ENCODE measurements around the gene ZNF532. TPM values are rescaled to one million over a fixed set of nuclear protein-coding genes. Genes with fewer than 3 reads are reported as not detected.

ZNF532 gene
- total RNA-seq, 4 donors from 2014 or later: 16.2 to 26.9 (median 22.7) TPM

DNA sequence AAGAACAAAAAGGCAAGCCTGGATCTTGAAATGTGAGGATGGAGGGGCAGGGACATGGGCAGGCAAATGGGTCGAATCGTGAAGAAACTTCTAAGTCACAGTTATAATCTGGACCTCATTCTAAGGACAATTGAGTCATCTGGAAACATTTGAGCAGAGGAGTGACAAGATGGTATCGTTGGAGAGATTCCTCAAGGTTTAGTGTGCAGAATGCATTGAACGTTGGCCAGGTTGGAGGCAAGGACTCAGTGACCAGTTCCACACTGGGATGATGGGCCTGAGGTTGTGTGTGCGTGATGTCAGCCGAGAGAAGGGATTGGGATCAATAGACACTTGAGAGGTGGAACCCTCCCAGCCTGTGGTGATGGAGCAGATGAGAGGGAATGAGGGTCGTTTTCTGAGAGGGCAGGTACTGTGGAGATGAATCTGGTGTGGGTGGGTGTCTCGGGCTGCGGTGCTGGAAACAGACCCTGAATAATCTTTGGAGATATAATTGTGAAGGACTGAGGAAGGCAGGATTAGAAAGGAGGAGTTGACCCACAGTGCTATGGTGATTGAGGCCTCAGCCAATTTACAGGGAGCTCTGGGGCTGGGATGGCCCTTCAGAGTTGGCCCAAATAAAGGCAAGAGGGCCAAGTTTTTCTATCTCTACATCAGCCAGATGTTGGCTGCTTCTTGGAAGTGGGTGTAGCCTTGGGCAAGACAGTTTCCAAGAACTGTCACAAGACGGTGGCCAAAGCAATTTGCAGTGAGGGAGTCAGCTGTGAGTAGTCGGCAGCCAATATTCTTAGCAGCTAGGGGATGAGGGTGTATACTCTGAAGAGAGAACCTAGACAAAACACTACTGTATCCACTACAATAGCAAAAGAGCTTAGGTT is 5.8 kb upstream of the ZNF532 start:
- no peaks in the 10 kb centered on the region for H3K27me3 ChIP-seq
- no peaks in the 10 kb centered on the region for H3K9me3 ChIP-seq
- in situ Hi-C loops (cut with MboI; ENCODE audit: low pct_ligation_motif_present in 1 of 4, low pct_unique_long_range_greater_than_20kb in 1 of 4, low sequenced_read_pairs in 3 of 4) (no loop called here), intact Hi-C loops (cut with DNase I; ENCODE audit: low total_unique reads) (no loop called here)
- 75 to 78% methylated on average over 10 to 11 of the region's 11 CpGs for WGBS, 2 donors (ENCODE audit: low coverage in 1 of 2)
- peak; percentile 28 to 63 (median 53) for TF ChIP-seq POLR2AphosphoS5 (IDR thresholded peaks at IDR 0.05)
- TF ChIP-seq, protein P1, sequence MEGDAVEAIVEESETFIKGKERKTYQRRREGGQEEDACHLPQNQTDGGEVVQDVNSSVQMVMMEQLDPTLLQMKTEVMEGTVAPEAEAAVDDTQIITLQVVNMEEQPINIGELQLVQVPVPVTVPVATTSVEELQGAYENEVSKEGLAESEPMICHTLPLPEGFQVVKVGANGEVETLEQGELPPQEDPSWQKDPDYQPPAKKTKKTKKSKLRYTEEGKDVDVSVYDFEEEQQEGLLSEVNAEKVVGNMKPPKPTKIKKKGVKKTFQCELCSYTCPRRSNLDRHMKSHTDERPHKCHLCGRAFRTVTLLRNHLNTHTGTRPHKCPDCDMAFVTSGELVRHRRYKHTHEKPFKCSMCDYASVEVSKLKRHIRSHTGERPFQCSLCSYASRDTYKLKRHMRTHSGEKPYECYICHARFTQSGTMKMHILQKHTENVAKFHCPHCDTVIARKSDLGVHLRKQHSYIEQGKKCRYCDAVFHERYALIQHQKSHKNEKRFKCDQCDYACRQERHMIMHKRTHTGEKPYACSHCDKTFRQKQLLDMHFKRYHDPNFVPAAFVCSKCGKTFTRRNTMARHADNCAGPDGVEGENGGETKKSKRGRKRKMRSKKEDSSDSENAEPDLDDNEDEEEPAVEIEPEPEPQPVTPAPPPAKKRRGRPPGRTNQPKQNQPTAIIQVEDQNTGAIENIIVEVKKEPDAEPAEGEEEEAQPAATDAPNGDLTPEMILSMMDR (IDR thresholded peaks at IDR 0.05): no peak
- peak; percentile 18 for DNase-seq
- no peaks in the 10 kb centered on the region for H3K36me3 ChIP-seq
- peaks cover 5 to 43% (median 14%) of the 10 kb centered on the region in 4 donors for H3K4me1 ChIP-seq
- no peak overlapping the region for H3K4me3 ChIP-seq
- peak overlapping the region; percentile 48 to 92 (median 76) for H3K27ac ChIP-seq

DNA sequence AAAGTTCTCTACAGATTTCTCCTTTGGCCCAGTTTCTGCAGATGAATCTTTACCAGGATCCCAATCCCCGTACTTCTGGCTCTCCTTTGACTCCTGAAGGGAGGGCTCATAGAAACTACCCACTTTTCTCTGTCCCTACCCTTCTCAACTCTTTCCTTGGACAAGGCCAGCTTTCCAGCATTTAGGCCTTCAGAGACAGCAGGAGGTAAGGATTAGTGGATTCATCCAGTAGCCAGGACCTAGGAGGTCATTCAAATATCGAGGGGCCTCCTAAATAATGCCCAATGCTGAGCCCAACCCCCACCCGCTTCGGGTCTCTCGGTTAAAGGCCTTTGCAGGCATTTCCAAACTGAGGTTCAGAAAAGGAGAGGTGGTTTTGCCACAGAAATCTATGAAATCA is 4.8 kb upstream of the ZNF532 start:
- Histone ChIP-seq H3K4me3 (no peak overlapping the region), H3K27ac (peak overlapping the region; percentile 48 to 92 (median 76)), H3K36me3 (no peaks in the 10 kb centered on the region), H3K27me3 (no peaks in the 10 kb centered on the region), H3K4me1 (peaks cover 5 to 53% (median 18%) of the 10 kb centered on the region in 4 donors), H3K9me3 (no peaks in the 10 kb centered on the region)
- no peak for DNase-seq
- in situ Hi-C loops (cut with MboI; ENCODE audit: low pct_ligation_motif_present in 1 of 4, low pct_unique_long_range_greater_than_20kb in 1 of 4, low sequenced_read_pairs in 3 of 4) (no loop called here), intact Hi-C loops (cut with DNase I; ENCODE audit: low total_unique reads) (loop anchor here (5.0 kb wide), 1 partner anchor 83 kb away; no protein-coding TSS in a partner anchor)
- 71 to 100% methylated on average over 3 to 5 of the region's 5 CpGs for WGBS, 2 donors (ENCODE audit: low coverage in 1 of 2)
- TF ChIP-seq, protein P1 (IDR thresholded peaks at IDR 0.05): no peak
- TF ChIP-seq EP300 (IDR thresholded peaks at IDR 0.05; ENCODE audit: low read depth) (no peak), POLR2A (IDR thresholded peaks at IDR 0.05) (no peak), POLR2AphosphoS5 (IDR thresholded peaks at IDR 0.05) (no peak)

DNA sequence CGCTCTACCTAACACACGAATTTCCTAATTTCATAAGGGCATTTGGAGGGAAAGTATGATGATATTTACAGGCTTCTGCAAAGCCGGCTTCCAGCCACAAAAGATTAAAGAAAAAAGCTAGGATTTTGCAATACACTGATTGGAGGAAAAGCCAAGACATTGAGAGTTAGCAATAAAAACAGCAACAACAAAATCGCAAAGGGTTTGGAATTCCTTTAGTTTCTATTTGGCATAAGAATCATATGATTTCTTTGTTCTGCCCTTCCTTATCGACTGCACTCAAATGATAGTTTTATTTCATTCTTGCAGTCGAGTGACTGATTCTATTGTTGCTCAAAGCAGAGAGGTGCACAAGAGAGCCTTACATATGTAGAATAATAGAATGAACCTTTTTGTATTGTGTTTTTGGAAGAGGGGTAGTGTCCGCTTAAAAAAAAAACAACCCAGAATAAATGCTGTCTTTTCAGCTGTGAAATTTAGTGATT is 3.9 kb upstream of the ZNF532 start:
- no peak for DNase-seq
- H3K27ac ChIP-seq: peak overlapping the region; percentile 48 to 92 (median 76)
- 50 to 57% methylated on average over 7 of the region's 7 CpGs for WGBS, 2 donors (ENCODE audit: low coverage in 1 of 2)
- in situ Hi-C loops (cut with MboI; ENCODE audit: low pct_ligation_motif_present in 1 of 4, low pct_unique_long_range_greater_than_20kb in 1 of 4, low sequenced_read_pairs in 3 of 4): no loop called here
- H3K27me3 ChIP-seq: no peaks in the 10 kb centered on the region
- TF ChIP-seq, protein P1 (IDR thresholded peaks at IDR 0.05): no peak
- TF ChIP-seq EP300 (IDR thresholded peaks at IDR 0.05; ENCODE audit: low read depth) (no peak), POLR2A (IDR thresholded peaks at IDR 0.05) (no peak), POLR2AphosphoS5 (IDR thresholded peaks at IDR 0.05) (no peak)
- no peak overlapping the region for H3K4me3 ChIP-seq
- no peaks in the 10 kb centered on the region for H3K36me3 ChIP-seq
- H3K4me1 ChIP-seq: peaks cover 5 to 62% (median 24%) of the 10 kb centered on the region in 4 donors
- intact Hi-C loops (cut with DNase I; ENCODE audit: low total_unique reads): loop anchor here (5.0 kb wide), 1 partner anchor 83 kb away; no protein-coding TSS in a partner anchor
- no peaks in the 10 kb centered on the region for H3K9me3 ChIP-seq

DNA sequence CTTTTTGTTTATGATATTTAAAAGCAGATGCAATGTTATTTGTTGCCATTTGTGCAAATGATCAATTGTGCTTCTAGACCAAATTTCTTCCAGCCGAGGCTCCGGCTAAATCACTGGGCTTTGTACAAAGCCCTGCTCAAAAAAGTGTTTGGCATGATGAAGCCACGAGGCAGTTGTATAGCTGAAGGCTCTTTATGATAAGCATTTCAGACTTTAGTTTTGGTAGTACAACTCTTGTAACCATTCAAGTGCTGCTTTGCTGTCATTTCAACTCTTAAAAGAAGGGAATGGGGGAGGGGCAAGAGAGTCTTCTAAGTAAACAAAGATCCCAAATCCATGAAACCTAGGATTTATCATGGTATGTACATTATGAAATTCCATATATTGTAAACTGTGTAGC is 3.3 kb upstream of the ZNF532 start:
- WGBS, 2 donors (ENCODE audit: low coverage in 1 of 2): 68 to 74% methylated on average over 3 of the region's 3 CpGs
- Histone ChIP-seq H3K4me1 (peaks cover 5 to 68% (median 28%) of the 10 kb centered on the region in 4 donors), H3K27ac (peak overlapping the region; percentile 48 to 92 (median 76)), H3K36me3 (no peaks in the 10 kb centered on the region), H3K27me3 (no peaks in the 10 kb centered on the region), H3K4me3 (no peak overlapping the region), H3K9me3 (no peaks in the 10 kb centered on the region)
- in situ Hi-C loops (cut with MboI; ENCODE audit: low pct_ligation_motif_present in 1 of 4, low pct_unique_long_range_greater_than_20kb in 1 of 4, low sequenced_read_pairs in 3 of 4) (no loop called here), intact Hi-C loops (cut with DNase I; ENCODE audit: low total_unique reads) (loop anchor here (5.0 kb wide), 1 partner anchor 84 kb away; no protein-coding TSS in a partner anchor)
- DNase-seq: no peak
- TF ChIP-seq, protein P1 (IDR thresholded peaks at IDR 0.05): no peak
- no peak for TF ChIP-seq EP300 (IDR thresholded peaks at IDR 0.05; ENCODE audit: low read depth)
- no peak for TF ChIP-seq POLR2AphosphoS5 (IDR thresholded peaks at IDR 0.05)
- TF ChIP-seq POLR2A (IDR thresholded peaks at IDR 0.05): no peak
